DMS53 treated with DMSO at 0.1 percent for 48 hours (cell line): ENCODE results near the gene INPP5A.
"Not testable (repeated sequence)": the region's sequence is repeated elsewhere in the genome, so short reads cannot be mapped to it uniquely, and the experiment has no call there.

Source experiments
- DNase-seq: peaks from one replicate; lab custom pipeline; 2025; ENCODE audit not compliant: unreplicated experiment; lab: John Stamatoyannopoulos, UW

The INPP5A gene

GRCh38 chr10:132788180-132788830 is 250.7 kb downstream of the INPP5A start:
- no peak for DNase-seq

- DNase-seq, result no peak
These were observed 251.2 kb downstream of the INPP5A start for GRCh38 chr10:132788831-132789219.

- no peak for DNase-seq
These were observed 252.1 kb downstream of the INPP5A start for GRCh38 chr10:132789659-132790148.

- no peak for DNase-seq
These were observed 252.9 kb downstream of the INPP5A start for GRCh38 chr10:132790470-132790869.

- no peak for DNase-seq
These were observed 253.6 kb downstream of the INPP5A start for GRCh38 chr10:132790934-132791829.

GRCh38 chr10:132792099-132792498 is 254.5 kb downstream of the INPP5A start:
- not testable (repeated sequence) for DNase-seq

GRCh38 chr10:132792796-132793195 is 255.2 kb downstream of the INPP5A start:
- DNase-seq, result no peak

- DNase-seq, result no peak
These were observed 255.6 kb downstream of the INPP5A start for GRCh38 chr10:132793213-132793612.

- no peak for DNase-seq
These were observed 256.6 kb downstream of the INPP5A start for GRCh38 chr10:132793871-132794849.

GRCh38 chr10:132796846-132797245 is 259.3 kb downstream of the INPP5A start:
- DNase-seq, result no peak

GRCh38 chr10:132797986-132798385 is 260.4 kb downstream of the INPP5A start:
- not testable (repeated sequence) for DNase-seq

GRCh38 chr10:132798403-132798802 is 260.8 kb downstream of the INPP5A start:
- no peak for DNase-seq

GRCh38 chr10:132798876-132799275 is 261.3 kb downstream of the INPP5A start:
- no peak for DNase-seq

GRCh38 chr10:132799865-132800264 is 262.3 kb downstream of the INPP5A start:
- DNase-seq, result no peak

- no peak for DNase-seq
These were observed 264.5 kb downstream of the INPP5A start for GRCh38 chr10:132802048-132802447.

GRCh38 chr10:132802694-132803320 is 265.2 kb downstream of the INPP5A start:
- DNase-seq, result no peak

- no peak for DNase-seq
These were observed 266.0 kb downstream of the INPP5A start for GRCh38 chr10:132803416-132804210.

- no peak for DNase-seq
These were observed 266.7 kb downstream of the INPP5A start for GRCh38 chr10:132804287-132804686.

GRCh38 chr10:132804785-132805426 is 267.3 kb downstream of the INPP5A start:
- DNase-seq, result no peak
